Measurements from ENCODE around the gene RCAN2.

The RCAN2 gene

GRCh38 chr6:46331461-46331860 is 159.8 kb downstream of the RCAN2 start:
- TF ChIP-seq CTCF (IDR thresholded peaks at IDR 0.05; ENCODE audit: insufficient read depth, missing control alignments) = no peak
- DNase-seq (ENCODE audit: insufficient read length, low spot score) (no peak), FAIRE-seq (no peak)

DNA sequence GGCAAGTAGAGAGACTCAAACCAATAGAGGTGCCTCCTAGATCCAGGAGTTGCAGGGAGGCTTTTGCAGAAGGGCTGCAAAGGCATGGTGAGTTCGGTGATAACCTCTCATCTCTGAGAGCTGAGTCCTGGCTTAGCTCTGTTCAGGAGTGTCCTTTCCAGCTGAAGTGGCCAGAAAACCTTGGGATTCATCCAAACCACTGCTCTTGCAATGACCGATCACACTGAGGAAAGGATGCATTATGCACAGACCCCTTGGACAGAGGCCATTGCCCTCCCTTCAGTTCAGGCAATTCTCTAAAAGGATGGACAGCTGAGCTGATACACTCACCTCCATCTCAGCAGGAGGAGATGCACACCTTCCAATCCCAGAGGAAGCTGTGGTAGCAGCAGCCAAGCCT is 161.7 kb downstream of the RCAN2 start:
- no peak for FAIRE-seq
- no peak for DNase-seq (ENCODE audit: insufficient read length, low spot score)
- TF ChIP-seq CTCF (IDR thresholded peaks at IDR 0.05; ENCODE audit: insufficient read depth, missing control alignments) = no peak

GRCh38 chr6:46327779-46328178 is 163.5 kb downstream of the RCAN2 start:
- FAIRE-seq = no peak
- no peak for DNase-seq (ENCODE audit: insufficient read length, low spot score)
- TF ChIP-seq CTCF (IDR thresholded peaks at IDR 0.05; ENCODE audit: insufficient read depth, missing control alignments) = no peak

GRCh38 chr6:46325561-46326530 is 165.4 kb downstream of the RCAN2 start:
- DNase-seq (ENCODE audit: insufficient read length, low spot score) = no peak
- no peak for TF ChIP-seq CTCF (IDR thresholded peaks at IDR 0.05; ENCODE audit: insufficient read depth, missing control alignments)
- no peak for FAIRE-seq

GRCh38 chr6:46324706-46325105 is 166.5 kb downstream of the RCAN2 start:
- no peak for DNase-seq (ENCODE audit: insufficient read length, low spot score)
- TF ChIP-seq CTCF (IDR thresholded peaks at IDR 0.05; ENCODE audit: insufficient read depth, missing control alignments) = no peak
- no peak for FAIRE-seq

DNA sequence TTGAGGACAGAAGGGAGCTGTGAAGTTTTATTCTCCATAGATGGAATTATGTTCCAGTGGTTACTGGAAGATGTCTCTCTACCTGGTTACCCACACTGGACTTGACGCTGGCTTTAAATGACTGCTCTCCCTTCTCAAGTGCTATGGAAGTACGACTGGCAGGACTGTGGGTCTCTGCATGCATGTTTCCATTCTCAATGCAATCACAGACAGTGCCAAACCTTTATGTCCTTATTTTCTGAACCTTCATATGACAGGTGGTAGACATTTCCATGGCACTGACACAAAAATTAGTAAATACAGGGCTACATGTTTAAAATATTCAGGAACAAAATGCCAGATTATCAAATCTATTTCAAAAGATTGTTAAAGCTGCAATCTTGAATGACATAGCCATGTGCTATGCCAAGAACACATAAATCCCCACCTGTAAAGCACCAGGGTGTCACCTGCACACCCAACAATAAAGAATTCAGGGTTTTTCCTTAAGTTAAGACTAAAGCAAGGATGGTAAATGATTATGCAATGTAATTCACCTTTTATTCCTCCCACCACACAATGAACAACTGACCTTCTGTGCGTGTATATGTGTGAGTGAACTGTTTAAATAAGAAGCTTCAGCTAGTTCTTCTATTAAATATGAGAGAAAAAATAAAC is 167.2 kb downstream of the RCAN2 start:
- FAIRE-seq = no peak
- DNase-seq (ENCODE audit: insufficient read length, low spot score) = no peak
- TF ChIP-seq CTCF (IDR thresholded peaks at IDR 0.05; ENCODE audit: insufficient read depth, missing control alignments) = no peak
